Measurements from ENCODE around the gene GNG12.
"Not testable (repeated sequence)": the region's sequence is repeated elsewhere in the genome, so short reads cannot be mapped to it uniquely, and the experiment has no call there.

Gene GNG12

DNA sequence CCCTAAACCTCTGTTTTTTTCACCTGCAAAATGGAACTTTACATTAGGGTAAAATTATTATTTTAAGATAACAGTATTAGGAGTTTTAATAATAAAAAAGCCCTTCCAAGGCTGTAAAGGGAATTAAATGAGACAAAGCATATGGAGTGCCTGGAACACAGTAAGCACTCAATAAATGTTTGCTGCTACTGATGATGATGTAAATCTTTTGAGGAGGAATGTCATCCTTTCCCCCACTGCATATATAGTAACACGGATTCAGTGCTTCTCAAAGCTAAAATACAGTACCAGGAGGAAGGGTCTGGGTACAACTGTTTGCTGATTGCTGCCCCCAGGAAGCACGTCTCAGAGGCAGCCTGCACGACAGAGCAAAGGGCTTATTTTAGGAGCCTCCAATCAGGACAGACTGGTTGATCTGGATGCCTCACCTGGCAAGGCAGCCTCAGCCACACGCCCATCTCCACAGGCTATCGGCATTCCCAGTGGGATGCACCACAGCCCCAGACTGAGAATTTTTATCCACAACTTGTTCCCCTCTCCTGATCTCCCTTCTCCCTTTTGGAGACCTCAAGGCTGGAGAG, 83.9 kb downstream of the GNG12 start:
- no peak for DNase-seq

GRCh38 chr1:67748630-67749029, 84.6 kb downstream of the GNG12 start:
- DNase-seq = no peak

GRCh38 chr1:67747671-67748546, 85.4 kb downstream of the GNG12 start:
- no peak for DNase-seq

DNA sequence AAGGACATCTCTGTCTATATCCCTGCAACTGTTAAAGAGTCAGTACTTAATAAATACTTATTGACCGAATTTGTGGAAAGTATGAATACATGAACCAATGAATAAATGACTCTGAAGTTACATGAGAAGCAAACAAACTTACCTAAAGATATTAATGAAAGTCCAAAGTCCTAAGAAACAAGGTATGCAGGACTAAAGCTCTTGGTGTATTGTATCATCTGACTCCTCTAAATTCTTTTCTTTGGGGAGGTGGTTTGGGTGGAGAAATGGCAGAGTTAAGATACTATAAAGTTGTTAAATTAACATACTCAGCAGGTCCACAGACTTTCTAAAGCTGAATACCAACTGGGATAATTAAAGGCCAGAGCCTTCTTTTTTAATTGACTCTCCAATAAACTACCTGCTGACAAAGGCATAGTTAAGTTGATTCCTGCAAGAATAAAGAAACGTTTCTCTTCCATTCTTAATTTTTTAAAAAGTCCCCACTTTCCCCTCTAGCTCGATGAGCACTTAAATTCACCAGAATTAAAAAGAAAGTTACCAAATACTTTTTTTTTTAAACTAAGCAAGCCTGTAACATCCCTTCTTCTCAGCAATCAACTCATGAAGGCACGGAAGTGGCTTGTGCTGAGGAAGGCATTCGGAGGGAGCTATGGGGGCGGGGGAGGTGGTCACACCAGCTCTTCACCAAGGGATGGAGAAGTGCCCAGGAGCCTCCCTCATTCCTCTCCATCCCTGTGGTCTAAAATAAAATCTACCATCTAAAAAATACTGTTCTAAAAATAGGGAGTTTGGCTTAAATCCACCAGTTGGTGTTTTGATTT, 87.2 kb downstream of the GNG12 start:
- no peak for DNase-seq

GRCh38 chr1:67743072-67743725, 90.1 kb downstream of the GNG12 start:
- no peak for DNase-seq

- no peak for DNase-seq
Measured at GRCh38 chr1:67741736-67742135, 91.5 kb downstream of the GNG12 start.

DNA sequence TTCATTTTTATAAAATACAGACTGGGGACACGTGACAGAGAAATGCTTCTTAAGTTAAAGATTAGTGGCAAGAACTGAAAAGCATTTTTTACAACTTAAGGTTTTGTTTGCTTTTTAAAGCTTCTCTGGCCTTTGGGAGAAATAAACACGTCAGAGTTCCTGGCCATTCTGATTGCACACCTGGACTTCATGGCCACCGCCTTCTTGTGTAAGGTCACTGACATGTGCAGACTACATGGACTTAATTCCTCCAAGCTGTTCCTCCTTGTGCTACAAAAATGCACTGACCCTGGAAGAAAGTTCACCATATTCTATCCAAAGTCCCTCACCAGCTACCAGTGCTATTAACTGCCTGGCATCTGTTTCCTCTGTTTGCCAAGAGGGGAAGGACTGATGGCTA, 92.1 kb downstream of the GNG12 start:
- DNase-seq = no peak

GRCh38 chr1:67740543-67740942, 92.7 kb downstream of the GNG12 start:
- DNase-seq = no peak

DNA sequence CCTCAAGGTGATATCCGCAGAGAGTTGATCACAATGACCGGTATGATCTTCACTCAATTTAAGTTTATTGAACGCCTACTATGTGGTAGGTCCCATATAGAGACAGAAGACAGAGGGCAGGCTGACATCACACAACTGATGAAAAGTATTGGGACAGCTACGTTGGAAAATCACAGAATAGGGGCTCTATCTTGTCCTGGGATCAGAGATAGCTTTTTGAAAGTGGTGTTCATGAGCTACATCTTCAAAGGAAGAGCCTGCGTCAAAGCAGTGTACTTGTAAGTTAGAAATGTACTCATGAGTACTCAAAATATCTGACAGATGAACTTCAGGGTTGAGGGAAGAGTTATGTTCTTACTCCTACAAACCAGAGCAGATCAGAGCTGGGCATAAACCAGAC, 93.9 kb downstream of the GNG12 start:
- no peak for DNase-seq

GRCh38 chr1:67738401-67738800, 94.9 kb downstream of the GNG12 start:
- DNase-seq = no peak

DNA sequence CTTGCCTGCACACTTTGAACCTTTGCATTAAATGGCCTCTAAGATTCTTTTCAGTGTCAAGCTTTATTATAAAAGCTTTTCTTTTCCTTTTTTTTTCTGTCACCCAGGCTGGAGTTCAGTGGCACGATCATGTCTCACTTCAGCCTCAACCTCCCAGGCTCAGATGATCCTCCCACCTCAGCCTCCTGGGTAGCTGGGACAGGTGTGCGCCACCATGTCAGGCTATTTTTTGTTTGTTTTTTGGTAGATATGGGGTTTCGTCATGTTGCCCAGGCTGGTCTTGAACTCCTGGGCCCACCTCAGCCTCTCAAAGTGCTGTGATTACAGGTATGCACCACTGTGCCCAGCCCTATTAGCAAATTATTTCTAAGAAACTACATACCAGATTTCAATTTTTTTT, 95.4 kb downstream of the GNG12 start:
- DNase-seq = no peak

DNA sequence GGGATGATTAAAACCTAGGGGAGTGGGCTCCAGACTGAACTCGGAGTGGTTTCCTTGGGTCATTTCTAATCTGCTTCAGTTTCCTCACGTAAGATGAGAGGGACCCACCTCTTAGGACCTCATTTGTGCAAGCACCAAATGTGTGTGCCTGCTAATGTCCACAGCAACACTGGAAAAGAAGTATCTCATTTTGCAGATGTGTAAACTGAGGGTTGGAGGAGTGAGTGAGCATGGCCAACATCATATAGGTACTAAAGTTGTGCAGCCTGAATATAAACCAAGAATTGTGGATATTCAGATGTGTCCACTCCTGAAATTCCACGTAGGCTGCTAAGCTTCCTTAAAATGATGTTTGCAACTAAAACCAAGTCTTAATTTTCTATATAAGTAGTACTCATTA, 96.5 kb downstream of the GNG12 start:
- no peak for DNase-seq

GRCh38 chr1:67735806-67736627, 97.2 kb downstream of the GNG12 start:
- DNase-seq = no peak

- no peak for DNase-seq
Measured at GRCh38 chr1:67735206-67735605, 98.1 kb downstream of the GNG12 start.

GRCh38 chr1:67734323-67734690, 99.0 kb downstream of the GNG12 start:
- DNase-seq = no peak

- no peak for DNase-seq
Measured at GRCh38 chr1:67733681-67734322, 99.5 kb downstream of the GNG12 start.

GRCh38 chr1:67732750-67733151, 100.5 kb downstream of the GNG12 start:
- no peak for DNase-seq

DNA sequence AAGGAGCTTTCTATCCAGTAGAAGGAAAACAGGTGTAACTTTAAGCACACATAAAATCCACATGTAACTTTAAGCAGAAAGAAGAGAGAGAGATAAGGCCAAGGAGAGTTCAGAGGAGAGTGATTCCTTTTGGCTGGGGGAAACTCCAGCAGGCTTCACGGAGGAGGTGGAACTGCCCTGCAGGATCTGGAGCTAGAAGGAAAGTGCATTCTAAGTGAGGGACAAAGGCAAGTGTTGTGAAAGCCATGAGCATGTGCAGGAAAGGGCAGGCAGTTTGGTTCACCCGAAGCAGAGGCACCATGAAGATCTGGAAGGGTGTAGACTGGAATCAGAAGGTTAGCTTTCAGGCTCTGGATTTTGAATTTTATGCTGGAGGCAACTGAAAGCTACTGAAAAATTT, 101.9 kb downstream of the GNG12 start:
- DNase-seq = no peak

GRCh38 chr1:67730312-67730711, 103.0 kb downstream of the GNG12 start:
- not testable (repeated sequence) for DNase-seq

DNA sequence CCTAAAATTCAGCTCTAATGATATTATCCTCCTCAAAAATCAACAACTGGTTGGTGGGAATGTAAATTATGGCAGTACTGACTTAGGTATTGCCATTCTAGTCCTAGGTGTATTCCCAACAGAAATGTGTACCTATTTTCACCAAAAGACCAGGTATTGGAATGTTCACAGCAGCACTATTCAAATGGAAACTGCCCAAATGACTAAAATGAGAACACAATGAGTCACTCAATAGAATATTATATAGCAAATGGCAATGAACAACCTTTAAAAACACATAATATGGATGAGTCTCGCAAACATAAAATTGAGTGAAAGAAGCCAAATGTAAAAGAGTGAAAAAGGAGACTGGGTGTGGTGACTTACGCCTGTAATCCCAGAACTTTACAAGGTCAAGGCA, 103.4 kb downstream of the GNG12 start:
- no peak for DNase-seq

DNA sequence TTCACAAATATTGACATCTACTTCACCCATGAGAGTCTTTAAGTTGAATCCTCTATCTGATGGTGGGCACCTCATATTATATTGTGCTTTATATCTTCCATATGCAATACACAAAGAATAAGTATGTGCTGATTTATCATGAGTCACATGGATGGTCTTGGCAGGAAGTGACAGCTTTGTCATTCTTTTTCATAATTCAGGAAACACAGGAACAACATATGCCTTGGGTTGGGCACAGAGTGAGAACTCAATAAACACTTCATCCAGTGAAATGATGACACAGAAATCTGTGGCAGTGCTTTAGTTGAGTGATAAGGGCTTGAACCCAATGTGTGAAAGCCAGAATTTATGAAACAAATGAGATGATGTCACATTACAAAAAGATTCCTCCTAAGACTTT, 107.0 kb downstream of the GNG12 start:
- no peak for DNase-seq

Measured in effector CD4-positive, alpha-beta T cell (primary cell).